ENCODE measurements around the gene C2orf68. TPM values are rescaled to one million over a fixed set of nuclear protein-coding genes. Genes with fewer than 3 reads are reported as not detected.

Gene C2orf68
- total and polyA plus RNA-seq, 2 of the 13 experiments (the other 11 are each of a cell fraction or from before 2014, with no cell fraction given), result 47.1 to 77.4 TPM

GRCh38 chr2:85589982-85590791 lies 21.7 kb downstream of the C2orf68 start (continued):
- no peak for TF ChIP-seq USF2 (IDR thresholded peaks at IDR 0.05; ENCODE audit: low read depth, low read length)
- no peak for TF ChIP-seq USF2 (CRISPR knock-in tag; IDR thresholded peaks at IDR 0.05; ENCODE audit: borderline replicate concordance)
- no peak for TF ChIP-seq ZBTB8A (CRISPR knock-in tag; IDR thresholded peaks at IDR 0.05; ENCODE audit: borderline replicate concordance, low read depth)
- peak; percentile 43; the same call in 1 of the 2 replicates for TF ChIP-seq NCOA2 (CRISPR knock-in tag; IDR thresholded peaks at IDR 0.05)
- peak; percentile 48; the same call in 1 of the 2 replicates for TF ChIP-seq ZNF580 (CRISPR knock-in tag; IDR thresholded peaks at IDR 0.05; ENCODE audit: borderline replicate concordance, low read depth)
- TF ChIP-seq ZFAT (CRISPR knock-in tag; conservative IDR thresholded peaks at IDR 0.05), result no peak
- TF ChIP-seq ZBTB43 (CRISPR knock-in tag; conservative IDR thresholded peaks at IDR 0.05), result 0 out of 2 replicates have a peak, but pooled peaks have one; percentile 22
- no peak; the same call in 1 of the 2 replicates for TF ChIP-seq KAT2B (IDR thresholded peaks at IDR 0.05; ENCODE audit: borderline replicate concordance, low read depth, low read length)
- no peak for TF ChIP-seq ZNF354B (CRISPR knock-in tag; IDR thresholded peaks at IDR 0.05)
- TF ChIP-seq CREM (IDR thresholded peaks at IDR 0.05), result no peak
- no peak for TF ChIP-seq CREM (CRISPR knock-in tag; IDR thresholded peaks at IDR 0.05)
- TF ChIP-seq IKZF1 (IDR thresholded peaks at IDR 0.05), result no peak
- no peak for TF ChIP-seq ZC3H13 (CRISPR knock-in tag; IDR thresholded peaks at IDR 0.05)
- no peak; the same call in 1 of the 2 replicates for TF ChIP-seq TFDP2 (CRISPR knock-in tag; IDR thresholded peaks at IDR 0.05)
- no peak for TF ChIP-seq ISL2 (CRISPR knock-in tag; IDR thresholded peaks at IDR 0.05)
- TF ChIP-seq MBNL3 (CRISPR knock-in tag; conservative IDR thresholded peaks at IDR 0.05), result no peak
- TF ChIP-seq PLSCR1 (CRISPR knock-in tag; IDR thresholded peaks at IDR 0.05; ENCODE audit: borderline replicate concordance), result no peak
- 0 out of 2 replicates have a peak, but pooled peaks have one; percentile 10 for TF ChIP-seq ZNF800 (CRISPR knock-in tag; IDR thresholded peaks at IDR 0.05)
- TF ChIP-seq ZNF557 (CRISPR knock-in tag; IDR thresholded peaks at IDR 0.05), result no peak
- no peak for TF ChIP-seq THAP7 (CRISPR knock-in tag; IDR thresholded peaks at IDR 0.05)
- no peak for TF ChIP-seq RFX5 (IDR thresholded peaks at IDR 0.05; ENCODE audit: low read depth, low read length)
- no peak for TF ChIP-seq ZNF552 (CRISPR knock-in tag; IDR thresholded peaks at IDR 0.05; ENCODE audit: borderline replicate concordance)
